ENCODE measurements around the gene INPP5K.
"Not testable (repeated sequence)": the region's sequence is repeated elsewhere in the genome, so short reads cannot be mapped to it uniquely, and the experiment has no call there.

The INPP5K gene

DNA sequence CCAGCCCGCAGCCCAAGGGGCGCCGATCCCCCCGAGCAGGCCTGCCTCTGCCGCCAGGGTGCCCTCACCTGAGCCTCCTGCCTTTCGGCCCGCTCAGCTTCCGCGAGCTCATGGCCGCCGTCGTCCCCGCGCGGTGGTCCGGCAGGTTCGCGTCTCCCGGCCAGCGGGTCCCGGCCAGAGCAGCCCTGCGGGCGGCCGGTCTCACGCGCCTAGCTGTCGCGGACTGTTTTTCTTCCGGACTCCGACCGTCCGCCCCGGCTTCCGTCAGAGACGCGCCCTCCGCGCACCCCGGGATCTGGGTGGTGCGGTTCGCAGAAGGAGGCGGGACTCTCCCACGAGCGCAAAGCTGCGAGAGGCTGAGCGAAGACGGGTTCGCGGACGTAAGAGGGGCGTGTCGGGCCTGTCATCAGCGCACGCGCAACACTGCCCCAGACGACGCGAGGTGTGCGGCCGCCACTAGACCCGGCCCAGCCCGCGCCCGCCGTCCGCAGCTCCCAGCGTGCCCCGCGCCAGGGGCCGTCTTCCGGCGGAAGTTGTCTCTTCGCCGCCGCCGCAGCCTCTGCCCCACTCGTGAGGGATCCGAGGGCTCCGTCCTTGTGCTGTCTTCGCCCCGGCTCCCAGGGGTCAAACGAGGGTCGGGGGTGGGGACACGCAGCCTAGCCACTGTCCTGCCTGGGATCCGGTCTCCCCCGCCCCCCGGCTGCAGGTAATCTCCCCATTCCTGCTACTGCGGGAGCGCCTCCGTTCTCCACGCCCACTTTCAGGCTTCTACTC lies at the start of gene INPP5K:
Gene INPP5K (minus strand): TSS at position 225 of the 774 bp plus-strand sequence. CDS start 113 bp downstream, at position 112.
- TF ChIP-seq, protein P1, sequence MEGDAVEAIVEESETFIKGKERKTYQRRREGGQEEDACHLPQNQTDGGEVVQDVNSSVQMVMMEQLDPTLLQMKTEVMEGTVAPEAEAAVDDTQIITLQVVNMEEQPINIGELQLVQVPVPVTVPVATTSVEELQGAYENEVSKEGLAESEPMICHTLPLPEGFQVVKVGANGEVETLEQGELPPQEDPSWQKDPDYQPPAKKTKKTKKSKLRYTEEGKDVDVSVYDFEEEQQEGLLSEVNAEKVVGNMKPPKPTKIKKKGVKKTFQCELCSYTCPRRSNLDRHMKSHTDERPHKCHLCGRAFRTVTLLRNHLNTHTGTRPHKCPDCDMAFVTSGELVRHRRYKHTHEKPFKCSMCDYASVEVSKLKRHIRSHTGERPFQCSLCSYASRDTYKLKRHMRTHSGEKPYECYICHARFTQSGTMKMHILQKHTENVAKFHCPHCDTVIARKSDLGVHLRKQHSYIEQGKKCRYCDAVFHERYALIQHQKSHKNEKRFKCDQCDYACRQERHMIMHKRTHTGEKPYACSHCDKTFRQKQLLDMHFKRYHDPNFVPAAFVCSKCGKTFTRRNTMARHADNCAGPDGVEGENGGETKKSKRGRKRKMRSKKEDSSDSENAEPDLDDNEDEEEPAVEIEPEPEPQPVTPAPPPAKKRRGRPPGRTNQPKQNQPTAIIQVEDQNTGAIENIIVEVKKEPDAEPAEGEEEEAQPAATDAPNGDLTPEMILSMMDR (IDR thresholded peaks at IDR 0.05; ENCODE audit: poor library complexity, severe bottlenecking): no peak
- peaks cover 5% of the 10 kb centered on the region; the same call in 1 of the 2 replicates for H3K36me3 ChIP-seq (ENCODE audit: low read depth)
- DNase-seq (ENCODE audit: low spot score) (peak; percentile 96), ATAC-seq (ENCODE audit: low read depth) (peak; percentile 88)
- H3K4me3 ChIP-seq (ENCODE audit: severe bottlenecking): peak within 1 kb of the TSS; percentile 78
- H3K27me3 ChIP-seq (ENCODE audit: insufficient read depth, poor library complexity, severe bottlenecking): no peaks in the 10 kb centered on the region
- H3K9me3 ChIP-seq (ENCODE audit: severe bottlenecking): no peaks in the 10 kb centered on the region
- H3K27ac ChIP-seq (ENCODE audit: poor library complexity, severe bottlenecking): peak within 1 kb of the TSS; percentile 45
- peaks cover 10% of the 10 kb centered on the region for H3K4me1 ChIP-seq (ENCODE audit: insufficient read depth, poor library complexity, severe bottlenecking)

DNA sequence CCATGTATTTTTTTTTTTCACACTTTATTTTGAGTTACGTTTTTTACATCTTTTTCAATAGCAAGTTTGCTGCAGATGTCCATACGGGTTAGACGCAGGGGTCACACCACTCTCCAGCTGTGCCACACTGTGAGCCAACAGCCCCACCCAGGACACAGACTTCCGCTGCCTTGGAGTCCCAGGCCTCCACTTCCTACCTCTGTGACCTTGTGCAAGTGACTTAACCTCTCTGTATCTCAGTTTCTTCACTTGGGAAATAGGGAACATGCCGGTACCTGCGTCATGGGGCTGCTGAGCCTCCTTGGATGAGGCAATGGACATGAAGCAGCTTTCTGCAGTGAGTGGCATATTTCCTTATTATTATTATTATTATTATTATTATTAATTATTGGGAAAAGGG lies 49.5 kb upstream of the INPP5K start:
- Histone ChIP-seq H3K27ac (ENCODE audit: poor library complexity, severe bottlenecking) (no peak overlapping the region), H3K4me3 (ENCODE audit: severe bottlenecking) (no peak overlapping the region)

DNA sequence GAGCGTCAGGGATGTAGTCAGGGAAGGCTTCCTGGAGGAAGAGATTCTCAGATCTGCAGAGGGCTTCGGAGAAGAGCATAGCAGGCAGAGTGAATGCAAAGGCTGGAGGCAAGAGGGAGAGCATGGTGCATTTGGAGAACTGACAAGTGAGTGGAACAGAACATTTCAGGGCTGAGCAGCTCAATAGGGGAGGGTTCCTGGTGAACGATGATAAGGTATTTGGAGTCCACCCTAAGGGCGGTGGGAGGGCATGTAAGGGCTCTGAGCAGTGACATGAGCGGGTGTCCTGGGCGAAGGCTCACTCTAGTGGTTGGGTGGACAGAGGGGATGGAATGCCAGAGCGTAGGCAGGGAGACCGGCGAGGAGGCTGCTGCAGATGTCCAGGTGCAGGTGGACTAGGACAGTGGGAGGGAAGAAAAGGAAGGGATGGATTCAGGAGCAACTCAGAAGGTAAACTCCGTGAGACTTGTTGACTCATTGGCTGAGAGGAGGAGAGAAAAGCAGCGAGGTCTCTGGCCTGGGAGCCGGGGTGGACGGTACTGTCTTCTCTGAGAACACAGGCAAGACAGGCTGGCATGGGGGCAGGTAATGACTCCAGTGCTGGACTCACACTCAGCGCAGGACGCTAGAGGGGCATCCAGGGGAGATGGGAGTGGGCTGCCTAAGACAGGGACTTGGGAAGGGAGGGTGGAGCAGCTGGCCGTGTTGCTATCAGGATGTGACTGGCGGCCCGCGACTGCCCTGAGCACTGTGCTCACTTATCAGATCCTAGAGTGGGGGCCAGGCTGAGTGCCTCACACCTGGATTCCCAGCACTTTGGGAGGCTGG lies 47.6 kb upstream of the INPP5K start:
- Histone ChIP-seq H3K27ac (ENCODE audit: poor library complexity, severe bottlenecking) (no peak overlapping the region), H3K9me3 (ENCODE audit: severe bottlenecking) (no peaks in the 10 kb centered on the region), H3K36me3 (ENCODE audit: low read depth) (no peaks in the 10 kb centered on the region), H3K4me1 (ENCODE audit: insufficient read depth, poor library complexity, severe bottlenecking) (no peaks in the 10 kb centered on the region), H3K4me3 (ENCODE audit: severe bottlenecking) (no peak overlapping the region), H3K27me3 (ENCODE audit: insufficient read depth, poor library complexity, severe bottlenecking) (no peaks in the 10 kb centered on the region)
- ATAC-seq (ENCODE audit: low read depth): no peak
- TF ChIP-seq, protein P1 (IDR thresholded peaks at IDR 0.05; ENCODE audit: poor library complexity, severe bottlenecking): no peak
- DNase-seq (ENCODE audit: low spot score): no peak

More for the DNA sequence above, 49.5 kb upstream of the INPP5K start:
- DNase-seq (ENCODE audit: low spot score) (no peak), ATAC-seq (ENCODE audit: low read depth) (no peak)
- H3K9me3 ChIP-seq (ENCODE audit: severe bottlenecking): no peaks in the 10 kb centered on the region
- no peaks in the 10 kb centered on the region for H3K4me1 ChIP-seq (ENCODE audit: insufficient read depth, poor library complexity, severe bottlenecking)
- no peaks in the 10 kb centered on the region for H3K27me3 ChIP-seq (ENCODE audit: insufficient read depth, poor library complexity, severe bottlenecking)
- no peaks in the 10 kb centered on the region for H3K36me3 ChIP-seq (ENCODE audit: low read depth)
- TF ChIP-seq, protein P1 (IDR thresholded peaks at IDR 0.05; ENCODE audit: poor library complexity, severe bottlenecking): no peak

DNA sequence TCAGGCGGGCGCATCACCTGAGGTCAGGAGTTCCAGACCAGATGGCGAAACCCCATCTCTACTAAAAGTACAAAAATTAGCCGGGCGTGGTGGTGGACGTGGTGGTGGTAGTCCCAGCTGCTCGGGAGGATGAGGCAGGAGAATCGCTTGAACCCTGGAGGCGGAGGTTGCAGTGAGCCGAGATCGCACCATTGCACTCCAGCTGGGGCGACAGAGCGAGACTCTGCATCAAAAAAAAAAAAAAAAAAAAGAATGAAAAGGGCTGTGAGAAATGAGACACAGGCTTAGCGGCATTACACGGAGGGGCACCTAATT lies 47.0 kb upstream of the INPP5K start:
- not testable (repeated sequence) for ATAC-seq (ENCODE audit: low read depth); H3K27me3 ChIP-seq (ENCODE audit: insufficient read depth, poor library complexity, severe bottlenecking); H3K4me1 ChIP-seq (ENCODE audit: insufficient read depth, poor library complexity, severe bottlenecking); H3K27ac ChIP-seq (ENCODE audit: poor library complexity, severe bottlenecking); H3K9me3 ChIP-seq (ENCODE audit: severe bottlenecking); H3K36me3 ChIP-seq (ENCODE audit: low read depth); H3K4me3 ChIP-seq (ENCODE audit: severe bottlenecking); DNase-seq (ENCODE audit: low spot score)

DNA sequence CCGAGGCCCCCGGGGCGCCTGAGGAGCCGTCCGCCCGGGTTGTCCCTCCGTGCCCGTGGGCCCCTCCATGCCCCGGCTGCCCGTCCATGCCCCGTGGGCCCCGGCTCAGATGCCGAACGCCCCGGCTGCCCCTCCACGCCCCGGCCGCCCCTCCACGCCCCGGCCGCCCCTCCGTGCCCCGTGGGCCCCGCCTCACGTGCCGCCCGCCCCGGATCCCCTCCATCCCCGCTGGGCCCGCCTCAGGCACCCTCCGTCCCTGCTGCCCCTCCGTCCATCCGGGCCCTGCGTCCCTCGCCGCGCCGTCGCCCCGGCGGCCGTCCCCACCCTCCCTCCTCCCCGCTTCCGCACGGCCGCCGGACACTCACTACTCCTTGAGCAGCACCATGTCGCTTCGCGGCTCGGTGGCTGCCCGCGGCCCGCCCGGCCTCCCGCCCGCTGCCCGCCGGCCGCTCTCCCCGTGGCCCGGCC lies 45.8 kb upstream of the INPP5K start:
- H3K27me3 ChIP-seq (ENCODE audit: insufficient read depth, poor library complexity, severe bottlenecking): no peaks in the 10 kb centered on the region
- peak overlapping the region; percentile 100 for H3K4me3 ChIP-seq (ENCODE audit: severe bottlenecking)
- peak; percentile 40 for ATAC-seq (ENCODE audit: low read depth)
- no peaks in the 10 kb centered on the region for H3K9me3 ChIP-seq (ENCODE audit: severe bottlenecking)
- H3K4me1 ChIP-seq (ENCODE audit: insufficient read depth, poor library complexity, severe bottlenecking): no peaks in the 10 kb centered on the region
- no peak for DNase-seq (ENCODE audit: low spot score)
- peaks cover 6% of the 10 kb centered on the region for H3K36me3 ChIP-seq (ENCODE audit: low read depth)
- TF ChIP-seq, protein P1 (IDR thresholded peaks at IDR 0.05; ENCODE audit: poor library complexity, severe bottlenecking): peak; percentile 8
- H3K27ac ChIP-seq (ENCODE audit: poor library complexity, severe bottlenecking): peak overlapping the region; percentile 53
